A549 (cell line): ENCODE data around the gene MYB.

Source experiments
- ATOH8 ChIP-seq: fragments of 250-450 bp; sonication (Bioruptor Pico); IDR thresholded peaks from 2 replicates; pipeline ENCODE4 v1.5.0; 2020; ENCODE audit warnings: low read depth, mild to moderate bottlenecking, moderate library complexity
- BHLHE40 ChIP-seq: IDR thresholded peaks from 2 replicates; pipeline ENCODE4 v1.6.1; 2012; ENCODE audit warnings: low read depth, low read length, inconsistent platforms
- CBX2 ChIP-seq: fragments of 200-600 bp; sonication (generic); IDR thresholded peaks from 2 replicates; pipeline ENCODE4 v1.6.1; 2016; ENCODE audit warnings: low read depth, mild to moderate bottlenecking, borderline replicate concordance
- CTCF ChIP-seq: fragments of >200 bp; sonication (Bioruptor Twin); formaldehyde crosslinking; IDR thresholded peaks from 3 replicates; pipeline ENCODE4 v1.5.1; 2016
- ESRRA ChIP-seq: fragments of 150-350 bp; IDR thresholded peaks from 2 replicates; pipeline ENCODE4 v1.6.1; 2014; ENCODE audit warnings: mild to moderate bottlenecking, low read length, borderline replicate concordance
- NPAS2 ChIP-seq: fragments of 250-450 bp; sonication (Bioruptor Pico); IDR thresholded peaks from 2 replicates; pipeline ENCODE4 v1.8.0; 2022; ENCODE audit warnings: mild to moderate bottlenecking, moderate library complexity, borderline replicate concordance
- POLR2A ChIP-seq: IDR thresholded peaks from 2 replicates; pipeline ENCODE4 v1.6.1; 2012; ENCODE audit warnings: mild to moderate bottlenecking, low read length
- TF ChIP-seq, protein P1 (sequence below): fragments of 250-450 bp; sonication (Bioruptor Pico); IDR thresholded peaks from 2 replicates; pipeline ENCODE4 v1.5.0; 2021; ENCODE audit warnings: mild to moderate bottlenecking, moderate library complexity, borderline replicate concordance

- TF ChIP-seq ATOH8 (CRISPR knock-in tag) = no peak
- TF ChIP-seq, protein P1, sequence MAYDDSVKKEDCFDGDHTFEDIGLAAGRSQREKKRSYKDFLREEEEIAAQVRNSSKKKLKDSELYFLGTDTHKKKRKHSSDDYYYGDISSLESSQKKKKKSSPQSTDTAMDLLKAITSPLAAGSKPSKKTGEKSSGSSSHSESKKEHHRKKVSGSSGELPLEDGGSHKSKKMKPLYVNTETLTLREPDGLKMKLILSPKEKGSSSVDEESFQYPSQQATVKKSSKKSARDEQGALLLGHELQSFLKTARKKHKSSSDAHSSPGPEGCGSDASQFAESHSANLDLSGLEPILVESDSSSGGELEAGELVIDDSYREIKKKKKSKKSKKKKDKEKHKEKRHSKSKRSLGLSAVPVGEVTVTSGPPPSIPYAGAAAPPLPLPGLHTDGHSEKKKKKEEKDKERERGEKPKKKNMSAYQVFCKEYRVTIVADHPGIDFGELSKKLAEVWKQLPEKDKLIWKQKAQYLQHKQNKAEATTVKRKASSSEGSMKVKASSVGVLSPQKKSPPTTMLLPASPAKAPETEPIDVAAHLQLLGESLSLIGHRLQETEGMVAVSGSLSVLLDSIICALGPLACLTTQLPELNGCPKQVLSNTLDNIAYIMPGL = no peak
- TF ChIP-seq CTCF = no peak
- TF ChIP-seq POLR2A = no peak
- no peak for TF ChIP-seq NPAS2 (CRISPR knock-in tag)
- TF ChIP-seq CBX2 = no peak
- no peak for TF ChIP-seq ESRRA
- TF ChIP-seq BHLHE40 = no peak
These were observed 70.7 kb downstream of the MYB start for GRCh38 chr6:135251498-135252441.
